GM03348 (cell line): Measurements from ENCODE around the gene PPFIBP2.

Source experiments
- DNase-seq: peaks from one replicate; pipeline ENCODE4 v3.0.0; 2012; ENCODE audit warnings: low spot score

The PPFIBP2 gene

DNA sequence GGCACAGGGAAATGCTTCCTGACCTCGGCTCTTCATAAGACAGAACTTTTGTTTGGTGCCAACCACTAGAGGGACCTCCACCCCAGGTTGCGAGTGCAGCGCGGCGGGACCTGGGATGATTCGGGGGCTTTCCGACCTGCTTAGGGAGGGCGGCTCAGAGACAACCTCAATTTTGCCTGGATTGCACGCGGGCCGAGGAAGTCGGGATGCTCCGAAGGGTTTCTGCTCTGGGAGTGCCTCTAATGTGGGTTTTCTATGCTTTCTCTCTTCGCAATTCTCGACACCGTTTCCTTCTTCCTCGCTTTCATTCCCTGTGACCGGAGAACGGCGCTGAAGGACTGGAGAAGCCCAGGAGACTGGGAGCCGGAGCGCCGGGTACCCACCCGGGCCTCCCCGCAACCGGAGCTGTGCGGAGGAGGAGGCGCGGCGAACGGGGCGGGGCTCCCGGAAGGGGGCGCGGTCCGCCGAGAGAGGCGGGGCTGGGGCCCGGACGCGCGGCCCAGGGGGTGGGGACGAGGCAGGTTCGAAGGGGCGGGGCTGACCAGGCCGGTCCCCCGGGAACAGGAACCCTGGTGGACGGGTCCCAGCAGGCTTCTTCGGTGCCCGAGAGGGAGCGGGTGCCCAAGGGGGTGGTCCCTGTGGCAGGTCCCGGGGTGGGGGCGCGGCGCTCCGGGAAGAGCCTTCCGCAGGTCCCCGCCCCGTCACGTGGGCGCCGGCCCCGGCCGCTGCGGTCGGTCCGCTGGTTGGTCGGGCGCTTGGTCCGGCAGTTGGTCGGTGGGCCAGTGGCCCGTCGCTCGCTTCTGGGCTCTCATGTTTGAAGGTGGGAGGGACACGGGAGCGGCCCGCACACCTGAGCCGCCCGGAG, at the start of gene PPFIBP2:
Gene PPFIBP2 (plus strand): TSS at position 766 of the 865 bp plus-strand sequence. CDS start 35,477 bp downstream, outside the sequence.
- DNase-seq = peak; percentile 98

DNA sequence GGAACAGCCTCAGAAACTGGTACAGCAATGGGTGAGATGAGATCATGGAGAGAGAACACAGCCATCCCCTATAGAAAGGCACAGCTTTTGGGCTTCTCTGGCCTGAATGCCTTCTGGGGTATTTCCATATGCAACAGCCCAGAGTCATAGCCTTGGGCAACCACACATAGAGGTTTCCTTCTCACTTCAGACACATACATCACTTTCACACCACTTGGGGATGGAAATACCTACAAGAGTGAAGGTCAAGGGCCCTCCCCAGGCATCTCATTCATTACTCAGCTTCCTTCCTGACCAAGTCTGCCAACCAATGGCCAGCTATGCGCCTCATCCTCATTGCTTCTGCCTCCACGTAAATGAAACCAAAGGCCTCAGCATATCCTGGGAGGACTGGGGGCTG, 46.1 kb upstream of the PPFIBP2 start:
- no peak for DNase-seq

DNA sequence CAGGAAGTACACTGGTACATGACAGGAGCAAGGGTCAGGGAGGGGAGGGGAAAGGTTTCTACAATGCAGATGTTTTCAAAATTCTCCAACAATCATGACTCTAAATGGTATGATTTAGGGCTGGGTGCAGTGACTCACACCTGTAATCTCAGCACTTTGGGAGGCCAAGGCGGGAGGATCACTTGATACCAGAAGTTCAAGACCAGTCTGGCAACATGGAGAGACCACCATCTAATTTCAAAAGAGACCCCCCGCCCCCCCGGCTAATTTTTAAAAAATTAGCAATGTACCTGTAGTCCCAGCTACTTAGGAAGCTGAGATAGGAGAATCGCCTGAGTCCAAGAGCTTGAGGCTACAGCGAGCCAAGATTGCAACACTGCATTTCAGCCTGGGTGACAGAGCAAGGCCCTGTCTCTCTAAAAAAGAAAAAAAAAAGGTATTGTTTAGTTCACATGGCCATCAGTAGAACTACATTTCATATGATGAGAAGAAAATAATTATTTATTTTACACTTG, 44.4 kb upstream of the PPFIBP2 start:
- DNase-seq = no peak

DNA sequence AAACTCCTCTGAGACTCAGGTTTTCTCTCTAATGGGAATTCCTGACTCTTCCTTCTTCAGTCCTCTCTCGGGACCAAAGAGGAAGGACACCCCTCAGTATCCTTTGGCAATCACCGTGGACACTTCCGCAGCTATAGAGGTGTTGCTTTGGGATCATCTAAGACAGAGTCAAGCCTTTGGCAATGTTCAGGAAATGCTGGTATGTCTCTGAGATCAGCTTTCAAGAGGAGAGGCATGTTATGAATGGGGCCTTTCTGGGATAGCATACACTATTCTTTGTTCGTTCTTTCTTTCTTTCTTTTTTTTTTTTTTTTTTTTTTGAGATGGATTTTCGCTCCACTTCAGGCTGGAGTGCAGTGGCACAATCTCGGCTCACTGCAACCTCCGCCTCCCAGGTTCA, 42.7 kb upstream of the PPFIBP2 start:
- no peak for DNase-seq

DNA sequence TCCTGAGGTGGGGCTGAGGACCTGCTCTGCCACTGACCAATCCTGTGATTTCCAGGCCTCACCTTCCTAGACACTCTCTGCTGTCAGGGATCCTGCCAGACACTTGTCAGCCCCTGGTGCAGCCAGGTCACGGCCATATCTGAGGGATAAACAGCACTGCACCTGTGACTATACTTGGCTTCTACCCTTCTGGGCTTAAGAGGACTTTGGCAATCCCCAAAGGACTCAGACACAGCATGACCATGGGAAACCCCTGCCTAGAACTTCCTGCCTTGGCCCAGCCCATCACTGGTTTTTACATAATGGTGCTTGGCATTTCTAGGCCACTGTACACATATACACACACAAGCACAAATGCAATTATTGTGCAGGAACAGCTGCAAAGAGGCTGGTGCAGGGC, 40.1 kb upstream of the PPFIBP2 start:
- no peak for DNase-seq

DNA sequence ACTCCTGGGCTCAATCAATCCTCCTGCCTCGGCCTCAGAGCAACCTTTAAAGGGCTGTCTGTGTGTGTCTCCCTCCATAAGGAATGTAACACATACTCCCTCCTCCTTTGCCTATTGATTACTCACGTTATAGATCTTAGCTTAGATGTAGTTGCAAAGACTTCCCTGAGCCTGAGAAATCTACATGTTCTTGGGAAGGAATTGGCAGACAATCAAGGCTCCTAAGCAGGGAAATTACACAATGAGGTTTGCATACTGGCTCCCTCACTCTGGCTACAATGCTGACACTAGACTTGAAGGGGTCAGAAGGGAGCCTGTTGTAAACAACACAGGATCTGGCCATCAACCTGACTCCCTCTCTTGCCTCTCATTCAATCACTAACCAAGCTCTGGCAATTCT, 33.7 kb upstream of the PPFIBP2 start:
- no peak for DNase-seq

DNA sequence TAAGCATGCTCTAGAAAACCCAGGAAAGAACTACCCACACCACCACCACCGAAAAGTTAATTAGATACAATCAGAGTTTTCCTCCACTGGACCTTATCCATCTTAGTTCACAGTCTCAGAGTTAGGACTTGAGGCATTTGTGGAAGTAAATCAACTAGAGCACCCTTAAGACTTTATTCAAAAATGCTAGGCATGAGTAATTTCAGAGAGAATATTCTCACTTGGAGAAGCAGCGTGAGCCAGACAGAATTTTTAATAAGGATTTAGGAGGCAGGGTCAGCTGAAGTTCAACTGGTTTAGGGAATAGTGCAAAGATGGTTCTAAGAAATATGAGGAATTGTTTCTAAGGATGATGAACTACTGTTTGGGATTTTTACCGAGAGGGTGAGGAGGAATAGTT, 29.7 kb upstream of the PPFIBP2 start:
- no peak for DNase-seq

DNA sequence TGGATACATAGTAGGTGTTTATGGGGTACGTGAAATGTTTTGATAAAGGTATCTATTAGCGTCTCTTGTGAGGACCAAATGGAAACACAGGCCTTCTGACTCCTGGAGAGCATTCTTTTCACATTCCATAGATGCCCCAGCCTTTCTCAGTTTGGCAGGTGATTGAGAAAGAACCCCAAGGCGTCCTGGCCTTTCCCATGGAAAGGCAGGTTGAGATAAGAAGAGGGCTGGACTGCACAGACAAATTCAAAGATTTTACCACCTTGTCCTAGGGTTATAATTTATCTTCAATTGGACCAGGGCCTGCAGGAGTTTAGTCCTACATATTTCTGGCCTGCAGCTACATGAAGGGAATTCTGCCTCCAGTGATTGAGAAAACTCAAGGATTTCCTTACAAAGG, 29.2 kb upstream of the PPFIBP2 start:
- DNase-seq = no peak

DNA sequence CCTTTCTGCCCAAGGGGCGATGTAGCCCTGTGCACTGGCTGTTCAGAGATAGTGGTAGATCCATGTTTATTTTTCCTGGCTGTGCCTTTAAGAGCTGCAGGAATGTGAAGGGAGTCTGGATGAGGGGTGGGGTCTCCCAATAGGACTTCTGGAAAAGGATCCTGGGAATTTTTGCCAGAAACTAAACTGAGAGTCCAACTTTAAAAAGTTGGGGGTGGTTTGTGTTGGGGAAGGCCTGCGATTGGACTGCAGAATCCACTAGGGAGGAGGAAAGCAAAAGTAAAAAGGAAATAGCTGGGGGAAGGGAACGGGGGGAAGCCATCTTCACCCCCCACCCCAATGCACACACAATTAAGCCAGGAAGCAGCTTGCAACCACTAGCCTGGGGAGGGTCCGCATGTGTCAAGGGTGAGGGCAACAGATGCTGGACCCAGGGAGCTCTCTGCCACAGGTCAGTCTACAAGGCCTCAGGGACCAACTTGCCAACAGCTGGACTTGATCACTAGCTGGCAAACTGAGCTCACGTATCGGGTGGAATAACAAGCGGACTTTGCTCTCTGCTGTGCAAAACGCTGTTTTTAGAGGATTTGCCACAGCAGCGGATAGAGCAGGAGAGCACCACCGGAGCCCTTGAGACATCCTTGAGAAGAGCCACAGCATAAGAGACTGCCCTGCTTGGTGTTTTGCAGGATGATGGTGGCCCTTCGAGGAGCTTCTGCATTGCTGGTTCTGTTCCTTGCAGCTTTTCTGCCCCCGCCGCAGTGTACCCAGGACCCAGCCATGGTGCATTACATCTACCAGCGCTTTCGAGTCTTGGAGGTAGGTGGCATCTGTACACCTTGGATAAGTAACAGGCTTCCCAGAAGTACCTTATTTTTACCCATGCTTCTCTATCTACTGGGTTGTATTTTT, 28.4 kb upstream of the PPFIBP2 start, which contains the start of gene OLFML1:
Gene OLFML1 (plus strand): TSS at position 321 of the 912 bp plus-strand sequence. CDS start 370 bp downstream, at position 691.
- peak; percentile 25 for DNase-seq

DNA sequence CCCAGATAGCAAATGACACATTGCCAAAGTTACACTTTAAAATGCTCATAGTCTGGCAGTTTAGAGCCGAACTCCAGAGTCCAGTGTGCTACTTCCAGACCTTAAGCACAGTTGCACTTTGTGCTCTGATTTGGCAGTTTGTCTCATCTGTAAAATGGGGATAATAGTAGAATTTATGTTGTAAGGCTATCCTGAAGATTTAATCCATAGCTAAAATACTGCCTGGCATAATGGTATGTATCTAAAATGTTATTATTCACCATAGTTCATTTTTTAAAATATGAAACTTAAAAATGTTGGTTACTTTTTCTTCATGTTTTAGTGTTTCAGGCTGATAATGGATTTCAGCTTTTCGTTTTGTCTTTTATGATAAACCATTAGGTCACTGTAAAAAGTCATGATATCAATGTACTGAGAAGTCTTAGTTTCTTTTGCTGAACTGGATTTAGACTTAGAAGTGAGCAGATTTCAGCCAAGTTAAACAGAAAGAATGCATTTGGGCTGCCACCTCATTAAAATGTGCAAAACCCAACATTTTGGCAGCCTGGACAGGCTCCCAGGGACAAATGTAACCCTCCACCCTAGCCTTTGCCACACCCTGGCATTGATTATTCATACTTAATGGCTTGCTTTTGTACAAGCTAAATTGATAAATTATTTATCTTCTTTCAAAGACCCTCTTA, 27.6 kb upstream of the PPFIBP2 start:
- DNase-seq = no peak

DNA sequence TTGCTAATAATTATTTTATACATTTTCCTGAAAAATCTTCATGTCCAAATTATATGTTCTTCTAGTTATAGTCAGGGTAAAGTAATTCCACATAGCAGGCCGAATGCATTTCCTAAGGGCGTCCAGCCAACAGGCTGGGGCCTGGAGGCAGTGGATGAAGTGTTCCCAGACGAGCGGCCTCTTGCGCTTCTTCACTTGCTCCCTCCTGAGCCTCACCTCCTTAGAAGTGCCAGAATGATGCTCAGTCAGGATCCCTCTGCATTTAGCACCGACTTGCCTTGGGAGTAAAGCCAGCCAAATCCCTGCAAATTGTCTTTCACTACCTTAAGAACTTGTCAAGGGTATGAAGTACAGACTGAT, 27.0 kb upstream of the PPFIBP2 start:
- peak; percentile 24 for DNase-seq

DNA sequence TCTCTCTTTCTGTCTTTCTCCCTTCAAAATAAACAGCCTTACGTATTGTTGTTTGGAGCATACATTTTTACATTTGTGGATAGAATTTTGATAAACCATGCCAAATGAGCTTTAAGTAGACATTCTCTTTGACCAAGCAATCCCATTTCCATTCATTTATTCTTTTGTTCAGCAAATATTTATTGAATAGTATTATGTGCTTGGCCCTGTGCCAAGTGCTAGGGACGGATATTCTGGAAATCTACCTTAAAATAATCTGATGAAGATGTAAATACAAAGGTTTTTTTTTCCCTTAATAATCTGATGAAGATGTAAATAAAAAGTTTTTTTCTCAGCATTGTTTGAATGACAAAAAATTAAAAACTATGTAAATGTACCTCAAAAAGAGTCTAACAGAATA, 26.4 kb upstream of the PPFIBP2 start:
- no peak for DNase-seq

DNA sequence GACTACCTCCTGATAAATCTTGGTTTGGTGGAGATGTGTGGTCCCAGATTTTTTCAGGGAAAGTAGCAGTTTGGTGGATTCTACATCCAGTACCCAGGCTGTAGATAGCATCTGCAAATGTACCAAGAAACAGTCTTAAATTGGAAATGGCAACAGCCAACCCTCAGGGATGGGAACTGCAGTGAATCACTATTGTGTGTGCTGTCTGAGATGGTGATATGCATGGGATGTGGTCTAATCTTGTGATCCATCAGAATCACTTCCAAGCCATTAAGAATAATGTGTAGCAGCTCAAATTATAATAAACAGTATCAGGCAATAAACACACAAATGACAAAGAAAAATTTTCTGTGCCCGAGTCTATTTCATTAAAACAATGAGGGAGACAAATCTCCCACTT, 25.1 kb upstream of the PPFIBP2 start:
- no peak for DNase-seq

DNA sequence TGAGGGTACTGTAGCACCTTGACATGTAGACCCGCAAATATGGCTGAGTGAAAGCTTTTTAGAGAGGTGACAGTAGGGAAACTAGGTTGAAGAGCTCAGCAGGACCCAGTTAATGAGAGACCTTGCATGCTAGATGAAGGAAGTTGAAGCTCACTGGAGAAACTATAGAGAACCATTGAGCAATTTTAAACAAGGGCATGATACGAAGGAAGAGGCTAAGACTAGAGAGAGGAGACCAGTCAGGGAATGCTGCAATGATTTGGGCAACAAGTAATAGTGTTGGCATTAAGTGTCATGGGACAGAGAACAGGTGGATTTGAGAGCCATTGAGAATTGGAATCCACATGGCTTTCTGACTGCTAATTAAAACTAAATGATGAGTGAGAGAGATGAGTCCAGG, 24.4 kb upstream of the PPFIBP2 start:
- no peak for DNase-seq

DNA sequence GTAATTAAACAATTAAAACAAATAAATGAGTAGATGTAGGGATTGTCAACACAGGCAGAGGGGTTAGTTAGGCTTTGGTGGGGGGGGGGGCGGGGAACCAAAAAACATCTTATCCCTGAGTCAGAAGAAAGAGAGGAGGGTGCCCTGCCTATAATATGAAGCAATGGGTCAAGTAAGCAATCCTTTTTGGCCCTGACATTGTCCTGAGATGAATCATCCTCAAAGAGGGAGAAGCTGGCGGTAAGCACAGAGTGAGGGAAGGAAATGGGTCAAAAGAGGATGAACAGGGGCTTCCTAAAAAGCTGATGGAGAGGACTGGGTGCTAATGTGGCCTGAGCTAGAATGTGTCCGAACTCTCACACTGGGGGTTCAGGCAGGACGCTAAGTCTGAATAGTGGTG, 23.7 kb upstream of the PPFIBP2 start:
- DNase-seq = peak; percentile 75

DNA sequence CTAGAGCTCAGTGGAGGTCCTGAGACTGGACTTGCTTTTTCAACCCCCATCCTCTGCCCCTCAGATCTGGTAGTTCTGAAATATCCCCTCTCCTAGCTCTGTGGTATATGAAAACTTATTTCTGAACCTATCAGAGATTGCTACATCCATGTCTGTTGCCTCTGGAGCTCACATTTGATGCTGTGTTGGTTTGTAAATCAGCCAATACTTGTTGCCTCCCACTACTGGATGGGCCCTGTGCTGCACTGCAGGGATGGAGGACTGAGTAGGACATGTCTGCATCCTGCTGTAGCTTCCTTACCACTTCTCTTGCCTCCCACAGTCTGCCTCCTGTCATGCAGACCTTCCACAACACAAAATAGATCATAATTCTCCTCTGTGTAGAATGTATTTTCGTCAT, 23.3 kb upstream of the PPFIBP2 start:
- peak; percentile 44 for DNase-seq

DNA sequence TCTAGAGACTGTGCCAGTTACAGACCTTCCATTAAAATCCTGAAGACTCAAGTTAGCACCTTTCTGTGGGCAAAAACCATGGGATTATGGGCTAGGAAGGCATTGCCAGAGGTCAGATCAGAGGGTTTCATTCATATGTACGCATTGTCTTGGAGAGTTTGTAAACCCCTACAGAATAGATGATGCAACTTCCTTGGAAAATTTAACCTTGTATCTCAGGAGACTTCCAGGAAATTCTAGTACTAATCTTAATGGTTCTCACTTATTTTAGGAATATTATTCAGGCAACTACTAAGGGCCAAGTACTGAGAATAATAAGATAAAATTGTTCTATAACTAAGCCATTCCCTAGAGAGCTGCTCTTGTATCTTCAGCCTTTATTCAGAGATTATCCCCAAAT, 21.5 kb upstream of the PPFIBP2 start:
- no peak for DNase-seq

DNA sequence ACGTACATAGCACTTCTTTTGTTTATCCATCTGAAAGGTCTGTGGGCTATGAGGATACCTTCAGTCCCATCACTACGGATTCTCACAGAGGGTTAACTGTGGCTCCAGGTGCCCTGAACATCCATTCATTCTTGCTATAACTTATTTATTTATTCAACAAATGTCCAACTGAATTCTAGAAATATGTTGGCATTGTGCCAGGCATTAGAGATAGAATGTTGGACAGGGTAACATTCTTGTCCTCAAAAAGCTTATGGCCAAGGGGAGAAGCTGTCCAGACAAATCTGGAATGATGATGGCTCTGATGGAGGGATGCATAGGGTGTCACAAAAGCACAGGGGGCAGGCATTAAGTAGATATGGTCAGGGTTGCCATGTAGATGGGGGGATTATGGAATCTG, 20.1 kb upstream of the PPFIBP2 start:
- no peak for DNase-seq

DNA sequence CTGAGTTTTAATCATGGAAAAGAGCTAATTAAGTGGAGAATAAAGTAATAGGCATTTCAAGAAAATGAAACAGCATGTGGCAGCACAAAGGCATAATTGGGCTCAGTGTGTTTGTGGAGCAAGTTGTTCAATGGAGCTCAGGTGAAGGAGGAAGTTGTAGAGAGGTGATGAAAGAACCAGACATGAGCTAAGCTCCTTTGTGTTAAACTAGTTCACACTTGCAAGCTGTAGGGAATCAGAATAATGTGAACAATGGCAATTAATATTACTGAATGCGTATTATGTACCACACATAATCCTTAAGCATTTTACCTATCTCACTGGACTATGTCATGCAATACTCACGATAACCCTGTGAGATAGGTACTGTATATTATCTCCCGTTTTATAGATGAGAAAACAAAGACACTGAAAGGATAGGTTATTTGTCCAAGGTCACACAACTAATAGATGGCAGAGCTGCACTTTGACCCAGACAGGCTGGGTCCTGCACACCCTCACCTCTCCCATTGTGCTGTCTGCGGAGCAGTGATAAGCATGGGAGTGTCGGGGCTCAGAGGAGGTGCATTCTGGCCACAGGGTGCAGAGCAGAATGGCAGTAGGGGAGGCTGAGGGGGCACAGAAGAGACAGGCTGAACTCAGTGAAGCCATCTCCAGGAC, 19.6 kb upstream of the PPFIBP2 start:
- no peak for DNase-seq

DNA sequence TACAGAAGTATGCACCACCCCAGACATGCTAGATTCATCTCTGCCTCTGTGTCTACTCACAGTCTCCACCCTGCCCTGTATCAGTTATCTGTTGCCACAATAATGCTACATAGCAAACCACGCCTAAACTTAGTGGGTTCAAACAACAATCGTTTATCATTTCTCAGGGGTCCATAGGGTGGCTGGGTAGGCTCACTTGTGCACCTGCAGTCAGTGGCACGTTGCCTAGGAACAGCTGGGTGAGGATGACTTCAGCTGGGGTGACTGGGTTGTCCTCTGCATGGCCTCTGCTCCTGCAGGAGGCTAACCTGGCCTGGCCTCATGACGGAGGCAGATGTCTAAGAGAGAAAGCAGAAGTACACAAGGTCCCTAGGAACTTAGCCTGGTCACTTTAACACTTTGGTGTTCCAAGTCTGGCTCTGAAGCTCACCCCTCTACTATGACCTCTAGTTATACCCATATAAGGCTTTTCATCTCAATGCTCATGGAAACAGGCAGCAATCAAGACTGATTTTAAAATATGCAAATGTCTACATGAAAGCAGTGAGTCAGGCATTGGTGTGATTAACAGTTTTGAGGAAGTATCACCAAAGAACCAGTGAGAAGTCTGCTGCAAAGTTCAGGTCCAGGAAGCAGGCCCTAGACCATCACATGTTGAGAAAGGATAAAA, 17.8 kb upstream of the PPFIBP2 start:
- DNase-seq = no peak

DNA sequence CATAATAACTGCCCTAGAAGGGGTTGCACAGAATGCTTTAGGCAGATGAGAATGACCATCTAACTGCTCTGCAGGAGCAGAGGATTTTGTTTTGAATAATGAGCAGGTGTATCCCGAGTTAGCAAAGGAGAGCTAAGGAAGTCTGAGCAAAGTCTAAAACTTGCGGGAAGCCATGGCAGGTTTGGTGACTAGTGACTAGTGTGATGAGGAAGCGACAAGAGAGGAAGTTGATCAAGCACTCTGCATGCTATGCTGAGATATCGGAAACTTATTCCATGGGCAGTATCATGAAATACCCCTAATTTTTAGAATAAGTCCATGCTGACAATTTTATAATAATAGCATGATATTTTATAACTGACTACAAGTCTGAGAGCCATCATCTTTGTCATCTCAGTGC, 15.6 kb upstream of the PPFIBP2 start:
- DNase-seq = no peak
